CD8-positive, alpha-beta memory T cell (primary cell): Measurements from ENCODE around the gene GRAP2. TPM values are rescaled to one million over a fixed set of nuclear protein-coding genes. Genes with fewer than 3 reads are reported as not detected.

Experiments
- CTCF ChIA-PET: fragments of 350-600 bp; sonication (Branson Sonifier 250); formaldehyde crosslinking; loops from one replicate; lab custom pipeline; 2021; ENCODE audit warnings: antibody characterized with exemption; lab: Charles Lee
- POLR2A ChIA-PET: fragments of 350-600 bp; sonication (Branson Sonifier 250); formaldehyde crosslinking; loops from one replicate; lab custom pipeline; 2021; ENCODE audit warnings: antibody characterized with exemption; lab: Charles Lee
- DNase-seq, 5 donors: peaks; one replicate each; pipeline versions ENCODE4 v3.0.0 to v3.0.0-alpha.2; 2020 to 2022; ENCODE audit warnings: mixed read lengths in 1 of 5
- H3K27ac ChIP-seq: one replicate; pipeline ENCODE4 v1.7.0; 2013; ENCODE audit warnings: low read depth, mild to moderate bottlenecking, low read length, moderate library complexity
- H3K27me3 ChIP-seq: 2 replicates; pipeline ENCODE4 v1.7.0; 2013; ENCODE audit warnings: low read length, mild to moderate bottlenecking; ENCODE audit not compliant: insufficient read depth, poor library complexity, severe bottlenecking
- H3K36me3 ChIP-seq: 2 replicates; pipeline ENCODE4 v1.7.0; 2013; ENCODE audit warnings: mild to moderate bottlenecking, low read length, moderate library complexity; ENCODE audit not compliant: insufficient read depth
- H3K4me1 ChIP-seq: 2 replicates; pipeline ENCODE4 v1.7.0; 2013; ENCODE audit warnings: mild to moderate bottlenecking, low read length, moderate library complexity; ENCODE audit not compliant: insufficient read depth
- H3K4me3 ChIP-seq: 2 replicates; pipeline ENCODE4 v1.7.0; 2013; ENCODE audit warnings: mild to moderate bottlenecking, low read length
- H3K9me3 ChIP-seq: 2 replicates; pipeline ENCODE4 v1.7.0; 2013; ENCODE audit warnings: mild to moderate bottlenecking, low read length
- H3K27ac Mint-ChIP-seq, 8 donors: one replicate each; pipeline ENCODE4 v1.8.0; 2020 to 2021; ENCODE audit warnings: mixed read lengths in 8 of 8, mild to moderate bottlenecking in 6 of 8, inconsistent platforms in 3 of 8, moderate library complexity in 3 of 8
- H3K27me3 Mint-ChIP-seq, 2 donors: one replicate each; pipeline ENCODE4 v1.8.0; 2020 to 2021; ENCODE audit warnings: mixed read lengths in 2 of 2, mild to moderate bottlenecking in 1 of 2, moderate library complexity in 1 of 2
- H3K36me3 Mint-ChIP-seq, 3 donors: one replicate each; pipeline ENCODE4 v1.8.0; 2020 to 2021; ENCODE audit warnings: mixed read lengths in 3 of 3, inconsistent platforms in 1 of 3, mild to moderate bottlenecking in 1 of 3
- H3K4me1 Mint-ChIP-seq, 3 donors: one replicate each; pipeline ENCODE4 v1.8.0; 2020 to 2021; ENCODE audit warnings: mixed read lengths in 3 of 3, inconsistent platforms in 1 of 3, mild to moderate bottlenecking in 1 of 3
- H3K4me3 Mint-ChIP-seq, 7 donors: one replicate each; pipeline ENCODE4 v1.8.0; 2020 to 2021; ENCODE audit warnings: mixed read lengths in 7 of 7, mild to moderate bottlenecking in 6 of 7, moderate library complexity in 4 of 7, inconsistent platforms in 2 of 7
- H3K9me3 Mint-ChIP-seq, 5 donors: one replicate each; pipeline ENCODE4 v1.8.0; 2020 to 2022; ENCODE audit warnings: mixed read lengths in 5 of 5, mild to moderate bottlenecking in 3 of 5, moderate library complexity in 2 of 5, inconsistent platforms in 1 of 5
- polyA plus RNA-seq: library from polyadenylated mRNA; unstranded; fragments of 300-500 nt; fragmentation: Illumina TruSeq; gene quantifications from one replicate; pipeline ENCODE4 v1.2.3, GENCODE V29; 2021
- total RNA-seq, 2 experiments: library from RNA; stranded (reverse); gene quantifications; one replicate each; pipeline ENCODE4 v1.2.3, GENCODE V29; 2021

GRAP2 gene
- total and polyA plus RNA-seq, 3 experiments from 2014 or later, result 41.8 to 103 (median 53.2) TPM

DNA sequence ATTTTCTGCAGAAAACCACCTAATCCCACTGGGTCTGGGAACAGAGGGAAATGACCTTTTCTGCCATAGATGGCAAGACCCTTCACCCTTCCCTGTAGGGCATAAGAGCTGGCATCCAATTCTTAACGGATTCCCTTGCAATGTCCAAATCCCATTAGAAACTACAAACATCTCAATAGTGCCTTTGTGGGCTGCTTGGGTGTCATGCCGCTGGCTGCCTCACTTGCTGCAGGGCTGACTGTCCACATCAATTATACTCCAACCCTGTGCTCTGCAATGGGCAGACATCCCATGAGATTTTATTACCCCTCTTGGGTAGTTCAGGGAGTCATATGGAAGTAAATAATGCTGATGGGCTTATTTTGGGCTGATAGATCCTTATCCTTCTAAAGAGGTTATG lies 7.3 kb downstream of the GRAP2 start:
- Histone ChIP-seq H3K9me3 (no peaks in the 10 kb centered on the region), H3K27ac (peak overlapping the region; percentile 0), H3K27me3 (no peaks in the 10 kb centered on the region), H3K4me3 (peak overlapping the region; percentile 68), H3K4me1 (peaks cover 54% of the 10 kb centered on the region), H3K36me3 (no peaks in the 10 kb centered on the region)
- peaks cover 64 to 79% (median 71%) of the 10 kb centered on the region in 3 donors for H3K4me1 Mint-ChIP-seq
- no peaks in the 10 kb centered on the region for H3K9me3 Mint-ChIP-seq
- DNase-seq, result no peak
- H3K4me3 Mint-ChIP-seq, result peak overlapping the region; percentile 91 to 99 (median 97)
- H3K27ac Mint-ChIP-seq, result peak overlapping the region in 7 of 8 donors; percentile 91 to 99 (median 98)
- no peaks in the 10 kb centered on the region for H3K27me3 Mint-ChIP-seq
- ChIA-PET POLR2A (interaction anchor here (0.8 to 2.7 kb wide), 5 partner anchors 9 to 35 kb away, joined by 4 to 18 read pairs (median 7); no protein-coding TSS in a partner anchor), CTCF (interaction anchor here (0.8 to 2.0 kb wide), 7 partner anchors 9 to 35 kb away, joined by 3 to 10 read pairs (median 3); no protein-coding TSS in a partner anchor)
- H3K36me3 Mint-ChIP-seq, result peaks cover 7 to 60% (median 35%) of the 10 kb centered on the region in 3 donors

DNA sequence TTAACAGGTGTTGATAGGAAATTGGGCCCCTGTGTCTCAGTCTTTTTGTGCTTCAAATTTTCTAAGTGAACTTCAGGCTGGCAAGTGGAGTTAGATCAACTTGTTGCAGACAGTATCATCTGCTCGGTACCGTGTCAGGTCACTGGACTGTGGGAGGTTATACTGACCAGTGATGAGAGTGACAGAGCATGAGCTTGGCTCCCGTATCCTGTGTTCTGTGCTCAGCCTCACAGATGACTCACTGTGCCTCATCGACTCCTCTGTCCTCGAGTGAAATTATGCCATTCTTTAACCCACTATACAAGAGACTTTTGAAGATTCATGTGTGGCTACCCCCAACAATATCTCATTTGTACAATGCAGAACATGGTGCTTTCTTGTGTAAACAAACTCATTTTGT lies 7.9 kb downstream of the GRAP2 start:
- H3K9me3 ChIP-seq, result no peaks in the 10 kb centered on the region
- peak in 1 of 5 donors; percentile 71 for DNase-seq
- POLR2A ChIA-PET, result interaction anchor here (0.8 to 2.7 kb wide), 9 partner anchors 8 to 389 kb away, joined by 3 to 18 read pairs (median 6); partner anchors contain the start of genes ATF4 and GRAP2
- H3K27ac Mint-ChIP-seq, result peak overlapping the region in 7 of 8 donors; percentile 91 to 99 (median 98)
- CTCF ChIA-PET, result interaction anchor here (0.8 to 3.7 kb wide), 9 partner anchors 9 to 34 kb away, joined by 3 to 20 read pairs (median 4); no protein-coding TSS in a partner anchor
- no peaks in the 10 kb centered on the region for H3K36me3 ChIP-seq
- H3K4me3 Mint-ChIP-seq, result peak overlapping the region; percentile 91 to 99 (median 97)
- H3K27ac ChIP-seq, result peak overlapping the region; percentile 0
- no peaks in the 10 kb centered on the region for H3K27me3 ChIP-seq
- H3K4me1 ChIP-seq, result peaks cover 60% of the 10 kb centered on the region
- H3K27me3 Mint-ChIP-seq, result no peaks in the 10 kb centered on the region
- H3K36me3 Mint-ChIP-seq, result peaks cover 7 to 60% (median 35%) of the 10 kb centered on the region in 3 donors
- H3K4me3 ChIP-seq, result peak overlapping the region; percentile 68
- H3K4me1 Mint-ChIP-seq, result peaks cover 70 to 85% (median 77%) of the 10 kb centered on the region in 3 donors
- H3K9me3 Mint-ChIP-seq, result no peaks in the 10 kb centered on the region

DNA sequence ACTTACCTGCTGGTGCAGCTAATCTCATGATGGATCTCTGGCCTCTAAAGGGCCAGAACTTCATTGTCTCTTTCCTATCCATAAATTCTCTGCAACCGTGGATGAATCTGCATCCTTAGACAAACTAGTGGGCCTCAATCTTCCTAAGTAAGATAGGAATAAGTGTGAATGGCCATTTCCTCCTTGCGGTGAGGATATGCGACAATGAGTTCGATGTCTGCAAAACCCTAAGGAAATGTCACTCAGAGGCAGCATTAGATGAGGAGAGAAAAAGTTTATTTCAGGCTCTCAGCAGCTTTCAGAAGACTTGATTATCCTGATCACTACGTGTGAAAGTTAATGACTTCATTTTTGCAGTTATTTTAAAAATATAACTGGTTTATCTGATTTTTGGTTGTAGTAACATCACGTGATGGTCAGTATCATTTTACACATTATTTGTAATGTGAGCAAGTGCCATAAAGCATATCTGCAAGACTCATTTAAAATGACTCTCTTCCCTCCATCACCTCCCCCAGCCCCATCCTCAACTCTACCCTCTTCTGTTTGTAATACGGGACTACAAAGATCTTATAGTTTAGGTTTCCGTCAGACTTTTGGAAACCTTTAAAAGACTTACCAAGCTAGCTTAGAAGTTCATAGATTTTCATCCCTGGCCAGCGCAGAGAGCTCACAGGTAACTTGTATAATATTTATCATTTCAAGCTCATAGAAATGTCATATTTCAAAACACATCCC lies 10.2 kb downstream of the GRAP2 start:
- no peaks in the 10 kb centered on the region for H3K9me3 ChIP-seq
- Mint-ChIP-seq H3K4me1 (peaks cover 80 to 100% (median 91%) of the 10 kb centered on the region in 3 donors), H3K4me3 (peak overlapping the region; percentile 80 to 99 (median 92)), H3K9me3 (no peaks in the 10 kb centered on the region), H3K27me3 (no peaks in the 10 kb centered on the region), H3K36me3 (peaks cover 2 to 51% (median 27%) of the 10 kb centered on the region in 3 donors), H3K27ac (peak overlapping the region in 7 of 8 donors; percentile 91 to 99 (median 99))
- H3K36me3 ChIP-seq, result no peaks in the 10 kb centered on the region
- H3K4me1 ChIP-seq, result peaks cover 81% of the 10 kb centered on the region
- ChIA-PET CTCF (interaction anchor here (0.9 to 3.7 kb wide), 6 partner anchors 10 to 376 kb away, joined by 3 to 20 read pairs (median 4); no protein-coding TSS in a partner anchor), POLR2A (interaction anchor here (0.5 to 2.2 kb wide), 10 partner anchors 10 to 1155 kb away, joined by 3 to 11 read pairs (median 4); partner anchors contain the start of gene SUN2)
- H3K27me3 ChIP-seq, result no peaks in the 10 kb centered on the region
- no peak for DNase-seq
- H3K27ac ChIP-seq, result peak overlapping the region; percentile 25
- peak overlapping the region; percentile 66 for H3K4me3 ChIP-seq

- POLR2A ChIA-PET, result interaction anchor here (0.7 to 2.2 kb wide), 5 partner anchors 9 to 20 kb away, joined by 3 to 11 read pairs (median 4); partner anchors contain the start of gene GRAP2
- H3K4me3 ChIP-seq, result peak overlapping the region; percentile 34
These were observed 12.4 kb downstream of the GRAP2 start for GRCh38 chr22:39913321-39913720.

GRCh38 chr22:39913886-39914285 lies 13.0 kb downstream of the GRAP2 start:
- Mint-ChIP-seq H3K27me3 (no peaks in the 10 kb centered on the region), H3K27ac (peak overlapping the region in 7 of 8 donors; percentile 91 to 99 (median 99)), H3K9me3 (no peaks in the 10 kb centered on the region), H3K4me1 (peaks cover 90 to 100% (median 98%) of the 10 kb centered on the region in 3 donors), H3K36me3 (peaks cover 3 to 53% (median 27%) of the 10 kb centered on the region in 3 donors), H3K4me3 (peak overlapping the region; percentile 80 to 99 (median 92))
- H3K27me3 ChIP-seq, result no peaks in the 10 kb centered on the region
- H3K36me3 ChIP-seq, result no peaks in the 10 kb centered on the region
- ChIA-PET POLR2A (interaction anchor here (0.9 to 1.5 kb wide), 5 partner anchors 9 to 19 kb away, joined by 3 to 6 read pairs (median 3); no protein-coding TSS in a partner anchor), CTCF (interaction anchor here (4.2 to 6.0 kb wide), 2 partner anchors 11 to 19 kb away, joined by 35 to 36 read pairs; no protein-coding TSS in a partner anchor)
- H3K4me3 ChIP-seq, result peak overlapping the region; percentile 34
- DNase-seq, result no peak
- H3K9me3 ChIP-seq, result no peaks in the 10 kb centered on the region
- peaks cover 96% of the 10 kb centered on the region for H3K4me1 ChIP-seq
- no peak overlapping the region for H3K27ac ChIP-seq

More at GRCh38 chr22:39913321-39913720, 12.4 kb downstream of the GRAP2 start:
- Histone ChIP-seq H3K27ac (no peak overlapping the region), H3K27me3 (no peaks in the 10 kb centered on the region), H3K36me3 (no peaks in the 10 kb centered on the region), H3K4me1 (peaks cover 96% of the 10 kb centered on the region), H3K9me3 (no peaks in the 10 kb centered on the region)
- Mint-ChIP-seq H3K4me1 (peaks cover 90 to 100% (median 98%) of the 10 kb centered on the region in 3 donors), H3K27me3 (no peaks in the 10 kb centered on the region), H3K36me3 (peaks cover 3 to 53% (median 29%) of the 10 kb centered on the region in 3 donors), H3K9me3 (no peaks in the 10 kb centered on the region), H3K27ac (peak overlapping the region in 7 of 8 donors; percentile 91 to 99 (median 99)), H3K4me3 (peak overlapping the region; percentile 80 to 99 (median 92))
- no peak for DNase-seq
- CTCF ChIA-PET, result interaction anchor here (1.5 to 6.0 kb wide), 3 partner anchors 11 to 384 kb away, joined by 3 to 36 read pairs (median 35); no protein-coding TSS in a partner anchor

- H3K9me3 Mint-ChIP-seq, result no peaks in the 10 kb centered on the region
- H3K36me3 Mint-ChIP-seq, result peaks cover 3 to 53% (median 24%) of the 10 kb centered on the region in 3 donors
- no peak overlapping the region for H3K4me3 ChIP-seq
- H3K27me3 Mint-ChIP-seq, result no peaks in the 10 kb centered on the region
- H3K36me3 ChIP-seq, result no peaks in the 10 kb centered on the region
- peak overlapping the region; percentile 84 to 99 (median 92) for H3K4me3 Mint-ChIP-seq
- H3K4me1 Mint-ChIP-seq, result peaks cover 89 to 100% (median 98%) of the 10 kb centered on the region in 3 donors
- DNase-seq, result peak in 1 of 5 donors; percentile 60
- CTCF ChIA-PET, result interaction anchor here (4.2 to 6.0 kb wide), 2 partner anchors 10 to 18 kb away, joined by 35 to 36 read pairs; no protein-coding TSS in a partner anchor
- H3K27me3 ChIP-seq, result no peaks in the 10 kb centered on the region
- no peak overlapping the region for H3K27ac ChIP-seq
- no peaks in the 10 kb centered on the region for H3K9me3 ChIP-seq
- H3K27ac Mint-ChIP-seq, result peak overlapping the region in 7 of 8 donors; percentile 91 to 99 (median 97)
- peaks cover 96% of the 10 kb centered on the region for H3K4me1 ChIP-seq
- POLR2A ChIA-PET, result interaction anchor here (1.1 to 1.5 kb wide), 4 partner anchors 10 to 19 kb away, joined by 3 to 6 read pairs (median 3); no protein-coding TSS in a partner anchor
These were observed 13.7 kb downstream of the GRAP2 start for GRCh38 chr22:39914584-39914983.

GRCh38 chr22:39915295-39915726 lies 14.4 kb downstream of the GRAP2 start:
- peak overlapping the region; percentile 10 for H3K27ac ChIP-seq
- no peaks in the 10 kb centered on the region for H3K27me3 Mint-ChIP-seq
- DNase-seq, result no peak
- peaks cover 90 to 100% (median 98%) of the 10 kb centered on the region in 3 donors for H3K4me1 Mint-ChIP-seq
- peaks cover 3 to 56% (median 22%) of the 10 kb centered on the region in 3 donors for H3K36me3 Mint-ChIP-seq
- H3K9me3 Mint-ChIP-seq, result no peaks in the 10 kb centered on the region
- ChIA-PET CTCF (interaction anchor here (1.1 to 6.0 kb wide), 4 partner anchors 9 to 21 kb away, joined by 3 to 36 read pairs (median 20); no protein-coding TSS in a partner anchor), POLR2A (interaction anchor here (0.6 to 1.5 kb wide), 4 partner anchors 9 to 13 kb away, joined by 3 to 6 read pairs (median 4); no protein-coding TSS in a partner anchor)
- H3K4me3 ChIP-seq, result no peak overlapping the region
- H3K27me3 ChIP-seq, result no peaks in the 10 kb centered on the region
- no peaks in the 10 kb centered on the region for H3K9me3 ChIP-seq
- H3K27ac Mint-ChIP-seq, result peak overlapping the region in 7 of 8 donors; percentile 91 to 99 (median 95)
- H3K4me1 ChIP-seq, result peaks cover 97% of the 10 kb centered on the region
- peak overlapping the region; percentile 84 to 99 (median 92) for H3K4me3 Mint-ChIP-seq
- H3K36me3 ChIP-seq, result no peaks in the 10 kb centered on the region
